Head of caudate nucleus (tissue), 42 donors: ENCODE data around the gene TEX53.

Experiments
- DNase-seq, 42 donors: peaks; one replicate each; pipeline versions ENCODE4 v3.0.0 to v3.0.0-alpha.2; 2020 to 2021; ENCODE audit warnings: mixed read lengths in 7 of 42
- intact Hi-C: fragments of 100-400 bp; cut with DNase I; formaldehyde crosslinking; loops from one replicate; pipeline ENCODE4 v1.15.0; 2022

The TEX53 gene

GRCh38 chr9:114653556-114654159 lies 3.9 kb downstream of the TEX53 start:
- intact Hi-C loops: loop anchor here (5.0 to 10.0 kb wide), 2 partner anchors 149 to 246 kb away; partner anchors contain the start of gene WHRN
- peak in 39 of 42 donors; percentile 37 to 90 (median 76) for DNase-seq

- intact Hi-C loops: loop anchor here (5.0 to 10.0 kb wide), 2 partner anchors 148 to 246 kb away; partner anchors contain the start of gene WHRN
- peak in 1 of 42 donors; percentile 14 for DNase-seq
Measured at GRCh38 chr9:114652776-114653555, 4.6 kb downstream of the TEX53 start.

GRCh38 chr9:114643896-114644295 lies 13.7 kb downstream of the TEX53 start:
- peak in 1 of 42 donors; percentile 2 for DNase-seq
- intact Hi-C loops: no loop called here

DNA sequence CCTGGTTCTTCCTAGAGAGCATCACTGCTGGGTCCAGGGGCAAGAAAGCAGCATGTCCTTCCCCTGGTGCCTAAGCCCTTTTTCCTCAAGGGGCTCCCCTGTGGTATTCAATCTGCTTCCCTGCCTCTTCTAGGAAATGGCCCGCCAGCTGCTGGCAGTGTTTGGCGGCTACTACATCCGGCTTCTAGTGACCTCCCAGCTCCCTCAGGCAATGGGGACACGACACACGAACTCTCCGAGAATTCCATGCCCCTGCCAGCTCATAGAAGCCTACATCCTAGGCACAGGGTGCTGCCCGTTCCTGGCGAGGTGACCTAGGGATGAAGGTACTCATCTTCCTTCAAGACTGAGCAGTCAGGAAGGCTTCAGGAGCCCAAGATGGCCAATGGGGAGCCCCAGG lies 14.6 kb downstream of the TEX53 start:
- intact Hi-C loops: no loop called here
- DNase-seq: peak in 1 of 42 donors; percentile 32

DNA sequence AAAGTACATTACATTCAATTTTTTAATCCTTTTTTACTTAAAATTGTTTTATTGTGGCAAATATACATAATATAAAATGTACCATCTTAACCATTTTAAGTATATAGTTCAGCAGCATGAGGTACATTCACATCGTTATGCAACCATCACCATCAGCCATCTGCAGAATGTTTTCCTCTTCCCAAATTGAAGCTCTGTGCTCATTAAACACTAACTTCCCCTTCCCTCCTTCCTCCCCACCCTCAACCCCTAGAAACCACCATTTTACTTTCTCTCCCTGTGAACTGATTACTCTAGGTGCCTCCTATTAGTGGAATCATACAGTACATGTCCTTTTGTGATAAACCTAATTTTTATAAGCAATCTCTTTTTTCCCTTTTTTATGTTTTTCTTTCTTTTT lies 15.6 kb downstream of the TEX53 start:
- intact Hi-C loops: no loop called here
- DNase-seq: peak in 1 of 42 donors; percentile 17

DNA sequence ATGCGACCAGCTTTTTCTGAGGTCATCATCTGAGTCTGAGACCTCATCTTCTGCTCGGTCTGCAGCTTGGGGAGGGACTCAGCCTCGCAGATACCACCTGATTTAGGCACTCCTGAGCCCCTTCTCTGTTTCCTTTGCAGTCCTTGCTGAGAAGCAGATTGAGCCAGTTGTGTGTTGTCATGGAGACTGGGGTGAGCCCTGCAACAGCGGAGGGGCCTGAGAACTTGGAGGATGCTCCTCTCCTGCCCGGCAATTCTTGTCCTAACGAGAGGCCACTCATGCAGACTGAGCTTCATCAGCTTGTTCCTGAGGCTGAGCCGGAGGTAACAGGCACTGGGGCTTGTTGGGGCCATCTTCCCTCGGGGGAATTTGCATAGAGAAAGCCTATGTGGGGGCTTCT lies 19.2 kb downstream of the TEX53 start:
- intact Hi-C loops: no loop called here
- DNase-seq: no peak

DNA sequence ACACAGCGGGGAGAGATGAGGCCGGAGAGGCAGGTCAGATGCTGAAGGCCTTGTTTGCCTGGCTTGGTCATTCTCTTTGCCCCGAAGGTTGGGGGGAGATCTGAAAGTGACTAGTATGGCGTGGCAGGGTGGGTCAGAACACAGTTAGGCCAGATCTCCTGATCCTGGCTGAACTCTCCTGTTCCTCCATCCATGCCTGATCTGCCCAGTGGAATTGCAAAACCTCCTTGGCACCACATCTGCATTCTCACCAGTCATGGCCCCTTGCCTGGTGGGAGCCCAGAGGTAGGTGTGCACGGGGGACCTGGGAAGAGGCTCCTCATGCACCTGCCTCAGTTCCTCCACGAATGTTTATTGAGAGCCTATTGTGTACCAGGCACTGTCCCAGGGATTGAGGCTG lies 23.2 kb downstream of the TEX53 start:
- no peak for DNase-seq
- intact Hi-C loops: no loop called here

- no peak for DNase-seq
- intact Hi-C loops: no loop called here
Measured at GRCh38 chr9:114633438-114634089, 24.0 kb downstream of the TEX53 start.

- no peak for DNase-seq
- intact Hi-C loops: no loop called here
Measured at GRCh38 chr9:114631166-114631565, 26.4 kb downstream of the TEX53 start.

- intact Hi-C loops: no loop called here
- no peak for DNase-seq
Measured at GRCh38 chr9:114629563-114630090, 28.0 kb downstream of the TEX53 start.

- DNase-seq: no peak
- intact Hi-C loops: no loop called here
Measured at GRCh38 chr9:114627553-114627952, 30.1 kb downstream of the TEX53 start.

DNA sequence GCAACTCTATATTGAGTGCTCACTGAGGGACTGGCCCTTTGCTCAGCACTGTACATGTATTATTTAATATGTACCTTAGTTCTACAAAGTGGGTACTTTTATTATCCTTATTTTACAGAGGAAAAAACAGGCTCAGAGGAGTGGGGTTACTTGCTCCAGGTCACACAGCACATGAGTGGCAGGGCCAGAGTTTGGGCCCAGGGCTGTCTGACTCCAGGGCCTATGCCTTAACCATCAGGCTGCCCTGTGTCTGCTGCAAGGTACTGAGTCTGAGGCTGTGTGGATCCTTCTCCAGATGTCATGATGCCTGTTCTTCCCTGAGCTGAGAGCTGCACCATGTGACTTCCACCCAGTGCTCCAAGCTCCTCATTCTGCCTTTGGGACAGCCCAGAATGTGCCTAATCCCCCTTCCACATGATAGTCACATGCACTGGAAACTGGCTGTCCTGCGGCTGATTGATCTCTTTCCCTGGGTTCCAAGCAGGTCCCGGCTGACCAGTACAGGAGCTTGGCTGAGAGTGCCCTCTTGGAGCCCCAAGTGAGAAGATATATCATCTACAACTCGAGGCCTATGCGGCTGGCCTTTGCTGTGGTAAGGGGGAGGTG lies 31.1 kb downstream of the TEX53 start:
- no peak for DNase-seq
- intact Hi-C loops: no loop called here

- intact Hi-C loops: no loop called here
- DNase-seq: no peak
Measured at GRCh38 chr9:114624677-114625076, 32.9 kb downstream of the TEX53 start.

GRCh38 chr9:114621975-114622609 lies 35.5 kb downstream of the TEX53 start:
- no peak for DNase-seq
- intact Hi-C loops: no loop called here

- intact Hi-C loops: no loop called here
- DNase-seq: no peak
Measured at GRCh38 chr9:114621561-114621960, 36.0 kb downstream of the TEX53 start.

GRCh38 chr9:114619191-114619761 lies 38.3 kb downstream of the TEX53 start:
- no peak for DNase-seq
- intact Hi-C loops: no loop called here

GRCh38 chr9:114616684-114617520 lies 40.7 kb downstream of the TEX53 start:
- intact Hi-C loops: no loop called here
- peak in 41 of 42 donors; percentile 12 to 70 (median 40) for DNase-seq

DNA sequence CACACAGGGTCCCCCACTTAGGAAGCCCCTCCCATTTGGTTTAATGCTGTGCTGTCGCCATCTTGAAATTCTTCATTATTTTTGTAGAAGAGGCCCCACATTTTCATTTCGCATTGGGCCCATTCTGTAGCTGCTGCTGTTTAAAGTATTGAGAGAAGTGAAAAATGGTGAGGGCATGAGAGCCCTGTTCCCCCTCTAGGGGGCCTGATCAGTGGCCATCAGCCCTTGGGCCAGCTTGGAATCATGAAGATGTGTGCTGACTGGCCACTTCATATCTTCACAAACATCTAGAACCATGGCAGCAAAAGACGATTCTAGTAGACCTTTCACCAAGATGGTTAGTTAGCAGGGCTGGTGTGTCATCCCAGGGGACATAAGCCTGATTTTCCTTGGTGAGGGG lies 43.2 kb downstream of the TEX53 start:
- no peak for DNase-seq
- intact Hi-C loops: no loop called here
